Osteoblast (primary cell): Measurements from ENCODE around the gene UBE2B. TPM values are rescaled to one million over a fixed set of nuclear protein-coding genes. Genes with fewer than 3 reads are reported as not detected.

Source experiments
- DNase-seq: peaks from one replicate; pipeline ENCODE4 v3.0.0; 2011; ENCODE audit warnings: low spot score, mixed read lengths; ENCODE audit not compliant: insufficient read length; ENCODE audit errors: missing footprints
- H2AFZ ChIP-seq: 2 replicates; pipeline ENCODE4 v1.6.0; 2011; ENCODE audit warnings: mild to moderate bottlenecking, low read length
- H3K27ac ChIP-seq: 2 replicates; pipeline ENCODE4 v1.5.1; 2011; ENCODE audit warnings: mild to moderate bottlenecking, low read depth, low read length, moderate library complexity
- H3K27me3 ChIP-seq: 2 replicates; pipeline ENCODE4 v1.6.0; 2012; ENCODE audit warnings: mild to moderate bottlenecking, control low read depth, inconsistent platforms, low read length, moderate library complexity; ENCODE audit not compliant: insufficient read depth
- H3K36me3 ChIP-seq: 2 replicates; pipeline ENCODE4 v1.5.1; 2011; ENCODE audit warnings: mild to moderate bottlenecking, low read length, control low read depth, moderate library complexity; ENCODE audit not compliant: insufficient read depth
- H3K4me1 ChIP-seq: 2 replicates; pipeline ENCODE4 v1.5.1; 2011; ENCODE audit warnings: mild to moderate bottlenecking, low read length, control low read depth, moderate library complexity; ENCODE audit not compliant: insufficient read depth
- H3K4me2 ChIP-seq: 2 replicates; pipeline ENCODE4 v1.6.0; 2011; ENCODE audit warnings: mild to moderate bottlenecking, low read length; ENCODE audit not compliant: insufficient read depth
- H3K4me3 ChIP-seq: fragments of 200-600 bp; sonication (generic); 3 replicates; pipeline ENCODE4 v1.5.1; 2012; ENCODE audit warnings: mild to moderate bottlenecking, low read length, inconsistent platforms; ENCODE audit not compliant: insufficient read depth
- H3K79me2 ChIP-seq: 2 replicates; pipeline ENCODE4 v1.6.0; 2012; ENCODE audit warnings: mild to moderate bottlenecking, low read length, control low read depth, inconsistent platforms; ENCODE audit not compliant: insufficient read depth
- H3K9me3 ChIP-seq: 2 replicates; pipeline ENCODE4 v1.5.1; 2011; ENCODE audit warnings: low read depth, low read length, control low read depth
- H4K20me1 ChIP-seq: 2 replicates; pipeline ENCODE4 v1.6.0; 2012; ENCODE audit warnings: mild to moderate bottlenecking, low read length, control low read depth; ENCODE audit not compliant: insufficient read depth
- CTCF ChIP-seq: IDR thresholded peaks from 2 replicates; pipeline ENCODE4 v1.5.1; 2011; ENCODE audit warnings: mild to moderate bottlenecking, low read depth, low read length, moderate library complexity; ENCODE audit errors: extremely low read depth
- total RNA-seq: library from RNA; depleted of rRNA; stranded (reverse); fragments of >200 nt; gene quantifications from 2 replicates; pipeline ENCODE4 v1.2.3, GENCODE V29; 2012

Gene UBE2B
- total RNA-seq, 1 donor = 73.5 TPM

- H3K4me2 ChIP-seq = peak overlapping the region; percentile 73
- TF ChIP-seq CTCF = no peak
- H4K20me1 ChIP-seq = no peaks in the 10 kb centered on the region
- no peaks in the 10 kb centered on the region for H3K9me3 ChIP-seq
- H3K4me1 ChIP-seq = peaks cover 54% of the 10 kb centered on the region
- peak overlapping the region; percentile 49 for H3K4me3 ChIP-seq
- H3K79me2 ChIP-seq = no peaks in the 10 kb centered on the region
- H2AFZ ChIP-seq = peak overlapping the region; percentile 85
- H3K36me3 ChIP-seq = no peaks in the 10 kb centered on the region
- no peak for DNase-seq
- no peaks in the 10 kb centered on the region for H3K27me3 ChIP-seq
- H3K27ac ChIP-seq = peak overlapping the region; percentile 99
Measured at GRCh38 chr5:134436523-134437339, 65.4 kb downstream of the UBE2B start.

- no peak overlapping the region for H2AFZ ChIP-seq
- no peaks in the 10 kb centered on the region for H3K79me2 ChIP-seq
- TF ChIP-seq CTCF = no peak
- no peaks in the 10 kb centered on the region for H3K36me3 ChIP-seq
- H3K9me3 ChIP-seq = no peaks in the 10 kb centered on the region
- no peaks in the 10 kb centered on the region for H4K20me1 ChIP-seq
- H3K4me3 ChIP-seq = peak overlapping the region; percentile 49
- no peaks in the 10 kb centered on the region for H3K27me3 ChIP-seq
- no peak for DNase-seq
- peak overlapping the region; percentile 99 for H3K27ac ChIP-seq
- H3K4me1 ChIP-seq = peaks cover 54% of the 10 kb centered on the region
- H3K4me2 ChIP-seq = peak overlapping the region; percentile 79
Measured at GRCh38 chr5:134437340-134437846, 66.0 kb downstream of the UBE2B start.

- DNase-seq = no peak
- no peak for TF ChIP-seq CTCF
- Histone ChIP-seq H3K79me2 (no peaks in the 10 kb centered on the region), H3K4me3 (no peak overlapping the region), H3K27ac (peak overlapping the region; percentile 99), H3K36me3 (no peaks in the 10 kb centered on the region), H4K20me1 (no peaks in the 10 kb centered on the region), H3K4me1 (peaks cover 51% of the 10 kb centered on the region), H3K4me2 (peak overlapping the region; percentile 79), H3K9me3 (no peaks in the 10 kb centered on the region), H2AFZ (no peak overlapping the region), H3K27me3 (no peaks in the 10 kb centered on the region)
Measured at GRCh38 chr5:134437847-134438581, 66.6 kb downstream of the UBE2B start.

GRCh38 chr5:134438721-134439123, 67.4 kb downstream of the UBE2B start:
- DNase-seq = no peak
- Histone ChIP-seq H3K9me3 (no peaks in the 10 kb centered on the region), H3K36me3 (no peaks in the 10 kb centered on the region), H3K4me2 (peak overlapping the region; percentile 79), H3K4me1 (peaks cover 51% of the 10 kb centered on the region), H3K27ac (peak overlapping the region; percentile 99), H4K20me1 (no peaks in the 10 kb centered on the region), H3K79me2 (no peaks in the 10 kb centered on the region), H3K4me3 (peak overlapping the region; percentile 49), H2AFZ (no peak overlapping the region), H3K27me3 (no peaks in the 10 kb centered on the region)
- TF ChIP-seq CTCF = no peak
